ENCODE results near the gene TMEM131L.
A peak's percentile ranks its signal among the peaks of the same experiment; 100 is the strongest.

The TMEM131L gene

GRCh38 chr4:153433754-153434105 lies 32.4 kb upstream of the TMEM131L start:
- TF ChIP-seq, protein P1, sequence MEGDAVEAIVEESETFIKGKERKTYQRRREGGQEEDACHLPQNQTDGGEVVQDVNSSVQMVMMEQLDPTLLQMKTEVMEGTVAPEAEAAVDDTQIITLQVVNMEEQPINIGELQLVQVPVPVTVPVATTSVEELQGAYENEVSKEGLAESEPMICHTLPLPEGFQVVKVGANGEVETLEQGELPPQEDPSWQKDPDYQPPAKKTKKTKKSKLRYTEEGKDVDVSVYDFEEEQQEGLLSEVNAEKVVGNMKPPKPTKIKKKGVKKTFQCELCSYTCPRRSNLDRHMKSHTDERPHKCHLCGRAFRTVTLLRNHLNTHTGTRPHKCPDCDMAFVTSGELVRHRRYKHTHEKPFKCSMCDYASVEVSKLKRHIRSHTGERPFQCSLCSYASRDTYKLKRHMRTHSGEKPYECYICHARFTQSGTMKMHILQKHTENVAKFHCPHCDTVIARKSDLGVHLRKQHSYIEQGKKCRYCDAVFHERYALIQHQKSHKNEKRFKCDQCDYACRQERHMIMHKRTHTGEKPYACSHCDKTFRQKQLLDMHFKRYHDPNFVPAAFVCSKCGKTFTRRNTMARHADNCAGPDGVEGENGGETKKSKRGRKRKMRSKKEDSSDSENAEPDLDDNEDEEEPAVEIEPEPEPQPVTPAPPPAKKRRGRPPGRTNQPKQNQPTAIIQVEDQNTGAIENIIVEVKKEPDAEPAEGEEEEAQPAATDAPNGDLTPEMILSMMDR (IDR thresholded peaks at IDR 0.05; ENCODE audit: low read depth, low read length) = no peak
- TF ChIP-seq EZH2phosphoT487 (IDR thresholded peaks at IDR 0.05; ENCODE audit: low read depth) = no peak
- no peaks in the 10 kb centered on the region for H3K9me3 ChIP-seq (ENCODE audit: insufficient read depth, low read length)
- H3K27me3 ChIP-seq (ENCODE audit: low read depth, low read length) = no peaks in the 10 kb centered on the region
- no peaks in the 10 kb centered on the region for H3K79me2 ChIP-seq (ENCODE audit: low read length)
- H3K4me2 ChIP-seq (ENCODE audit: low read length) = peak overlapping the region; percentile 81
- H3K4me1 ChIP-seq (ENCODE audit: low read length) = peaks cover 51% of the 10 kb centered on the region
- peak overlapping the region; percentile 67 for H3K4me3 ChIP-seq (ENCODE audit: low read length)
- H3K9ac ChIP-seq (ENCODE audit: low read length) = peak overlapping the region; percentile 65
- no peaks in the 10 kb centered on the region for H4K20me1 ChIP-seq (ENCODE audit: insufficient read depth, low read length)
- no peak overlapping the region for H2AFZ ChIP-seq (ENCODE audit: low read depth, low read length)
- peak overlapping the region; percentile 86 for H3K27ac ChIP-seq (ENCODE audit: low read length)
- H3K36me3 ChIP-seq (replicated peaks; ENCODE audit: low read depth, low read length) = no peaks in the 10 kb centered on the region

GRCh38 chr4:153434190-153434589 lies 32.0 kb upstream of the TMEM131L start:
- Histone ChIP-seq H3K9ac (ENCODE audit: low read length) (peak overlapping the region; percentile 65; the same call in 1 of the 2 replicates), H3K4me1 (ENCODE audit: low read length) (peaks cover 54% of the 10 kb centered on the region), H4K20me1 (ENCODE audit: insufficient read depth, low read length) (no peaks in the 10 kb centered on the region), H3K4me3 (ENCODE audit: low read length) (peak overlapping the region; percentile 67), H3K9me3 (ENCODE audit: insufficient read depth, low read length) (no peaks in the 10 kb centered on the region), H3K36me3 (replicated peaks; ENCODE audit: low read depth, low read length) (no peaks in the 10 kb centered on the region), H3K27ac (ENCODE audit: low read length) (peak overlapping the region; percentile 86), H3K4me2 (ENCODE audit: low read length) (peak overlapping the region; percentile 81), H3K27me3 (ENCODE audit: low read depth, low read length) (no peaks in the 10 kb centered on the region), H3K79me2 (ENCODE audit: low read length) (no peaks in the 10 kb centered on the region), H2AFZ (ENCODE audit: low read depth, low read length) (no peak overlapping the region)
- no peak for TF ChIP-seq EZH2phosphoT487 (IDR thresholded peaks at IDR 0.05; ENCODE audit: low read depth)
- TF ChIP-seq, protein P1 (IDR thresholded peaks at IDR 0.05; ENCODE audit: low read depth, low read length) = no peak

GRCh38 chr4:153438916-153439756 lies 27.0 kb upstream of the TMEM131L start:
- Histone ChIP-seq H3K9me3 (ENCODE audit: insufficient read depth, low read length) (no peaks in the 10 kb centered on the region), H3K9ac (ENCODE audit: low read length) (peak overlapping the region; percentile 74), H3K4me1 (ENCODE audit: low read length) (peaks cover 54% of the 10 kb centered on the region), H3K79me2 (ENCODE audit: low read length) (no peaks in the 10 kb centered on the region), H3K27me3 (ENCODE audit: low read depth, low read length) (no peaks in the 10 kb centered on the region), H3K4me3 (ENCODE audit: low read length) (peak overlapping the region; percentile 73), H2AFZ (ENCODE audit: low read depth, low read length) (peak overlapping the region; percentile 34), H4K20me1 (ENCODE audit: insufficient read depth, low read length) (no peaks in the 10 kb centered on the region), H3K36me3 (replicated peaks; ENCODE audit: low read depth, low read length) (no peaks in the 10 kb centered on the region), H3K27ac (ENCODE audit: low read length) (peak overlapping the region; percentile 87), H3K4me2 (ENCODE audit: low read length) (peak overlapping the region; percentile 92)
- TF ChIP-seq, protein P1 (IDR thresholded peaks at IDR 0.05; ENCODE audit: low read depth, low read length) = no peak
- no peak for TF ChIP-seq EZH2phosphoT487 (IDR thresholded peaks at IDR 0.05; ENCODE audit: low read depth)

GRCh38 chr4:153439831-153440230 lies 26.3 kb upstream of the TMEM131L start:
- no peak for TF ChIP-seq EZH2phosphoT487 (IDR thresholded peaks at IDR 0.05; ENCODE audit: low read depth)
- TF ChIP-seq, protein P1 (IDR thresholded peaks at IDR 0.05; ENCODE audit: low read depth, low read length) = no peak
- Histone ChIP-seq H3K27ac (ENCODE audit: low read length) (peak overlapping the region; percentile 87), H3K4me3 (ENCODE audit: low read length) (peak overlapping the region; percentile 73), H3K9ac (ENCODE audit: low read length) (peak overlapping the region; percentile 74), H3K79me2 (ENCODE audit: low read length) (no peaks in the 10 kb centered on the region), H3K27me3 (ENCODE audit: low read depth, low read length) (no peaks in the 10 kb centered on the region), H4K20me1 (ENCODE audit: insufficient read depth, low read length) (no peaks in the 10 kb centered on the region), H3K4me1 (ENCODE audit: low read length) (peaks cover 47% of the 10 kb centered on the region), H3K4me2 (ENCODE audit: low read length) (peak overlapping the region; percentile 92), H2AFZ (ENCODE audit: low read depth, low read length) (peak overlapping the region; percentile 36), H3K36me3 (replicated peaks; ENCODE audit: low read depth, low read length) (no peaks in the 10 kb centered on the region), H3K9me3 (ENCODE audit: insufficient read depth, low read length) (no peaks in the 10 kb centered on the region)
